Right forelimb (tissue), 1 donor: ENCODE measurements around the gene RPUSD4.

Experiments
- DNase-seq: peaks from one replicate; pipeline ENCODE4 v3.0.0-alpha.2; 2018

RPUSD4 gene

GRCh38 chr11:126176853-126177470 lies 34.5 kb downstream of the RPUSD4 start:
- no peak for DNase-seq

- DNase-seq: peak; percentile 68
Measured at GRCh38 chr11:126175393-126175792, 36.1 kb downstream of the RPUSD4 start.

DNA sequence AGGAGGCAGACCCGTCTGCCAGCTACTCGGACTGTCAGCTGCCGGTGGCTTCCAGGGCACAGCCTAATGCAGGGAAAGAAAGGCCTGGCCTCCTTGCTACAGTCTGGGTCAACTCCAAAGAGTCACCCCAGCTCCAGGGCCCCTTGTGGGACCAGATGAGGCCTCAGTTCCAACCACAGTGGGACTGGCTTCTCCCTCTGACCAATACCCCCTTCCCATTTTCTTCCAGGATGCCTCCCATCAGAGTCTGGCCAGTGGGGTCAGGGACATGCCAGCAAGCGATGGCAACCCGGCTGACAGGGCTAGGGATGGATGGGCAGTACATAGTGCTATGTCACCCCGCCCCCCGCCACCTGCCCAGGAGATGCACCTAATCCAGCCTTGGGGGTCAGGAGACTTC lies 36.6 kb downstream of the RPUSD4 start:
- DNase-seq: no peak

- no peak for DNase-seq
Measured at GRCh38 chr11:126173257-126173656, 38.2 kb downstream of the RPUSD4 start.

DNA sequence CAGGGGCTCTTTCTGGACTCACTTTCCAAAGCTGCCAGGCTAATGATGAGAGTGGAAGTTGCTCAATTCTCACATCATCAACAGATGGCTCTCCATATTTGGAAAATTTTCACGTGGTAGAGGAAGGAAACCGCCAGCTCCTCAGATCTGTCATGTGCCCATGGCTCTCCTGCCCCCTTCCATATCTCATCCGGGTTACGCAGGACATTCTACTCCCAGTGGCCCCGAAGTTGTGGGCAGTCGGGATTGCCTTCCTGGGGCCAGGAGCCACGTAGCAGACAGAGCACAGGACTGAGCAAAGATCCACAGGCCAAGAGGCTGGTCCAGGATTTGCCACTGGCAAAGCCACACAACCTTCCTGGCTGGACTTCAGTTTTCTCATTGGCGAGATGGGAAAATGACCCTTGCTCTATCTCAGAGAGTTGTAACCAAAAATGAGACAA lies 38.8 kb downstream of the RPUSD4 start:
- DNase-seq: no peak

GRCh38 chr11:126169291-126169690 lies 42.2 kb downstream of the RPUSD4 start:
- DNase-seq: no peak

GRCh38 chr11:126167488-126167887 lies 44.0 kb downstream of the RPUSD4 start:
- no peak for DNase-seq

DNA sequence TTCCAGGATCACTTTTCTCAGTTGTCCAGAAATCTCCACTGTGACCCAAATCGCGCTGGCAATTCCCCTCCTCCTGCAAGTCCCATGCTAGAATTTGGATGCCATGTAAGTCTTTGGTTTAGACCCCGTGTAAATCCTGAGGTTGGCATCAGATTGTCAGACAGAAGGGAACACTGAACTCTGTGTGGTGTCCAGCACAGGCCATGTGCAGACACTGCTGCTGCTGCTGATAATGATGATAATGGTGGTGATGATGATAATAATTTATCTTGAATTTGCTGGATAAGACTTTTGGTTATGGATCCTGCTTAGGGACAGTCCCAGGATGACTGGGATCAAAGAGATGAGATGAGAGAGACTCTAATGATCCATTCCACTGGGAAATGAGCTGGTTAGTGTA lies 45.0 kb downstream of the RPUSD4 start:
- DNase-seq: no peak

GRCh38 chr11:126165757-126166156 lies 45.7 kb downstream of the RPUSD4 start:
- no peak for DNase-seq

DNA sequence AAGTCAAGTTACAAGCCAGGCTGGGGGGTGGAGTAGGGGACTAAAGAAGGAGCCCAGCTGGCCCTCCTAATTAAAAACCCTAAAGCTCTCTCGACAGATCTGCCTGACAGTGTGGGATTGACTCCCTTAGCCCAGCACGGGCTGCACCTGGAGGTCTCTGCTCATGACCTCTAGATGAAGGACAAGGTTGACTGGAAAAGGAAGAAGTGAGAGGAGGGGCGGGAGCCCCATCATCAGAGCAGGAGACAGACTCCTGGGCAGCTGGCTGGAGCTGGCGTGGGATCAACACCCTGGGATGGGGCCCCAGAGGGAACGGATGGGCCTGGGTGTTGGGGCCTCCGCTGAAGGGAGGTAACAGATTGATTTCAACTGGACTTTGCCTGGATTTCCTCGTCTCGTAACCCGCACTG lies 46.1 kb downstream of the RPUSD4 start:
- DNase-seq: no peak

DNA sequence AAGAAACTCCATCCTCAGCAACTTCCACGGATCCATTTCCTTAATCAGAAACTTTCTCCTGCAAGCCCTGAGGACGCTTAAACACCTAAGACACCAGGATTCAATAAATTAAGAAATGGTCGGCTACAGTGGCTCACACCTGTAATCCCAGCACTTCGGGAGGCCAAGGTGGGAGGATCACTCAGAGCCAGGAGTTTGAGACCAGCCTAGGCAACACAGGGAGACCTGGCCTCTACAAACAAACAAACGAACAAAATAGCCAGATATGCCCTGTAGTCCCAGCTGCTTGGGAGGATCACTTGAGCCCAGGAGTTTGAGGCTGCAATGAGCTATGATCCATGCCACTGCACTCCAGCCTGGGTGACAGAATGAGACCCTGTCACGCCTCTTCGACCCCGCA lies 46.7 kb downstream of the RPUSD4 start:
- DNase-seq: no peak

DNA sequence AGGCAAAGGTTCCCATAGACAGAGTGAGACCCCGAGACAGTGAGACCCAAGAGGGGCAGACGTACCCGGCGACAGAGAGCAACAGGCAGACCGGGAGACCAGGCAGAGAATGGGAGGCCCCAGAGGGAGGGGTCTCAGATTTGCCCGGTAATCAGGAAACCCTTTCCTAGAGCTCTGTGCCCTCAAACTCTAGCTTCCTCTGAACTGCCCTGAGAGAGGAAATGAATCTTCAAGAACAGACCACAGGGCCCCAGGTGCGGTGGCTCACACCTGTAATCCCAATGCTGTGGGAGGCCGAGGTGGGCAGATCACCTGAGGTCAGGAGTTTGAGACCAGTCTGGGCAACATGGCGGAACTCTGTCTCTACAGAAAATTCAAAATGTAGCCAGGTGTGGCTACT lies 47.7 kb downstream of the RPUSD4 start:
- DNase-seq: no peak

DNA sequence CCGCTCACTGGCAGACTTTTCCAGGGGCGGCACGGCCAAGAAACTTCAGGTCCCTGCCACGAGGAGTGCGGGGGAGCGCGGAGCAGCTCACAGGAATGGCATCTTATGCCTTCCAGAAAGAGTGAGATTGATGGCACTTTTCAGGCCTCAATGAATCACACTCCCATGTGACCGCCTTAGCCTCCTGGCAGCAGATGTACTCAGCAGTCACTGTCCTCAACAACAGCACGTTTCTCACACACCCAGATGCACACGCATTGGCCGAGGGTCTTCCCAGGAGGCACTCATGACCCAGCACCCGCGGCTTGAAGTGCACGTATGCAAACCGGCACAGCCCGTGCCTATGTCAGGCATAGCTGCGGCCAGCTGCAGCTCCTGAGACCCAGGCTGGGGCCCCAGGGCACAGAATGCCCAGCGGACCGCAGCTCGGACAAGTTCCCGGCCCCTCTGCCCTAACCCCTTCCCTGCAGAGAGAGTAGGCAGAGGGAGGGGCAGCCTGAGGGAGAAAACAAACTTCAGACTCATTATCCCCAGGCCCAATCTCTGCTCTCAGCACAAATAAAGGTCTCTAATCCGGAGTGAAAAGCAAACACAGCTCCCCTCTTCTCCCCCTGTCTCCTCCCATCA lies 48.3 kb downstream of the RPUSD4 start:
- no peak for DNase-seq

GRCh38 chr11:126162306-126163030 lies 49.0 kb downstream of the RPUSD4 start:
- no peak for DNase-seq

DNA sequence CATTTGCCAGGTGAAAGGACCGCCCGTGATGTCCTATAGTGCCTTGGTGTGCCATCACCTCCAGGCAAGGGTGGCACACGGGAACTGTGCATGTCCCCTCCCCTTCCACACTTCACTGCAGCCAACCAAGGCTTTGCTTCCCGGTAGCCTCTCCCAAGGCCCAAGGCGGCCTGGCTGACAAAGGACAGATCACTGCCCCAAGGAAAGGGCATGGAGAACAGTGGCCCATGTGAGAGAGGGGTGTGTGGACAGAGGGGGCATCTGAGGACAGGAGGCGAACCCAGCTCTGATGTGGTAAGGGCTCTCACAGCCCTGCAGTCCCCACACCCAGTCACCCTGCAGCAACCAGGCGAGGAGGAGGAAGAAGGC lies 50.4 kb downstream of the RPUSD4 start:
- no peak for DNase-seq

GRCh38 chr11:126160345-126161022 lies 51.0 kb downstream of the RPUSD4 start:
- no peak for DNase-seq

- no peak for DNase-seq
Measured at GRCh38 chr11:126159719-126160344, 51.6 kb downstream of the RPUSD4 start.

DNA sequence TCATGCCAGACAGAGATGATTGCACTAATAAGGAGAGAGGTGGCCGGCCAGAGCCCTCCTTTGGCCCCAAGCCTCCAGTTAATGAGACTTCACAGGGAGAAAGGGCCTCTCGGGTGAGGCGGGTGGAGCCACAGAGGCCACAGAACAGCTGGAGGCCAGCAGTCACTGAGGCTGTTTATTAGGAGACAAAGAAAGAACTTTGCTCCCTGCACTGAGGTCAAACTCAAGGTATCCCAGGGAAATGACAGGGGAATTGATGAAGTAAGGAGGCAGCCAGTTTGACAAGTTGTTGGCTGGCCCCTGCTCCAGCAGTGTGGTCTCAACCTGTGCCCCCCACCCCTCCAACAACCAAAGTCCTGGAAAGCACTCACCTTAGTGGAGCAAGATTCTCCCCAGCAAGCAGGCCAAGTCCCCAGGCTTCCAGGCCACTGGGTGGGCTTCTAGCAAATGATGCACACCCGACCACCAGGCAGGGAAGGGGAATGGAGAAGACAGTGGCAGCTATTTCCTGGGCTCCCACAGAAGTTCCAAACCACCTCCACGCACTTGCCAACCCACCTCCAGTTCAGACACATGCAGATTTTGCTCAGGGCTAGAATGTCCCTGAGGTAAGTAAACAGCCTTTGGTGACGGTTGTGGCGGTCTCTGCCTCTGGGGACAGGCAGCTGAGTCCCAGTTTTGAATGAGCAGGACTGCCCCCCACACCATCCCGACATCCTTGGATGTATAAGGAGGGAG lies 53.2 kb downstream of the RPUSD4 start:
- no peak for DNase-seq

- DNase-seq: no peak
Measured at GRCh38 chr11:126157326-126158030, 54.0 kb downstream of the RPUSD4 start.

DNA sequence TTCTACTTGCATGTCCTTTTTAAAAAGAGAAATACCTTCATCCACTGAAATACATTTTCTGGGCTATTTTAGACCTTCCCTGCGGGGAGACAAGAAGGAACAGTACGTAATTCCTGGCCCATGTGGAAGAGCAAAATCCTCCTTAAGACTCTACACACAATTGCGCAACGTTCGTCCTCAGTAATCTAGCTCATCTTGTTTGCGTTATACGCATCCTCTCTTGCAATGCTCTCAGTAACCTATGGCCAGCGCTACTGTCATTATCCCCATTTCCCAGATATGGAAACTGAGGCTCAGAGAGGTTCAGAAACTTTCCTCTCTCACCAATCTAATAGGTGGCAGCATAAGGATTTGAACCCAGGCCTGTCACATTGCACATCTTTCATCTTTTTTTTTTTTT lies 54.6 kb downstream of the RPUSD4 start:
- DNase-seq: no peak

DNA sequence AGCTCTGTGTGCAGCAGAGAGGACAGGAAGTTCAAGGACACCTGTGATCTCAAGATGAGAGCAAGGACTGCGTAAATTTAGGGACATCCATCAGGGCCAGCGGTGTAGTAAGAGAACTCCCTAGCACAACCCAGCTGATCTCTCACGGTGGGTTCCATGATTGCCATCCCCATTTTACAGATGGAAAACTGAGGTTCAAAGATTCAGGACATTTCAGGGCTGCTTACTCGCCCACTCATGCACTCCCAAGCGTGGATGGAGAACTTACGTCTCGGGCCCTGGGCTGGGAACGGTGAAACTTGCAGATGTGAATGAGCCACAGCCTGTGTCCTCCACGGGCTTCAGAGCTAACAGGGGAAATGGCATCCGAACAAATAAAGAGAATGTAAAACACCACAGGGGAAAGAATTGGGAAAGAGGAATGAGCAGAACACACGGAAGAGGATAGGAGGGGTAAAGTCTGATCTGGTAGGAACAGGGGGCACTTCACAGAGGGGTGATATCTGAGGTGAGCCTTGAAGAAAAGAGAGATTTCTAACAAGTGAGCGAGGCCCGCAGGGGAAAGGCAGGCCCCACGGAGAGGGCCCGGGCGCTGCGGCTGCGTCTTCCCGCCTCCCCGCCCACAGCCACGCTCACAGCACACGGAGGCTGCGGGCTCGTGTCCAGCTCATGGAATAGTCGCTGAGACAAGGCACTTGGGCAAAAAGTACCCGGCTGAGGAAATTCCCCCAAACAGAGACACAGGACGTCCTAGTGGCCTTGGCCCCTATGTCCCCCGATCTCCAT lies 55.9 kb downstream of the RPUSD4 start:
- DNase-seq: no peak
